Activated CD4-positive, alpha-beta T cell treated with anti-CD3 and anti-CD28 coated beads, Interleukin-2, amount 10 ng/mL, durations not matched to agents 7 days and 5 days (primary cell): ENCODE results near the gene PLCB2. TPM values are rescaled to one million over a fixed set of nuclear protein-coding genes. Genes with fewer than 3 reads are reported as not detected.
A peak's percentile ranks its signal among the peaks of the same experiment; 100 is the strongest.

Experiments used
- CTCF ChIA-PET: fragments of 350-600 bp; sonication (Branson Sonifier 250); formaldehyde crosslinking; loops from one replicate; lab custom pipeline; 2021; ENCODE audit warnings: antibody characterized with exemption; lab: Charles Lee
- POLR2A ChIA-PET: fragments of 350-600 bp; sonication (Branson Sonifier 250); formaldehyde crosslinking; loops from one replicate; lab custom pipeline; 2021; ENCODE audit warnings: antibody characterized with exemption; lab: Charles Lee
- DNase-seq: peaks from one replicate; pipeline ENCODE4 v3.0.0-alpha.2; 2020
- H3K27ac Mint-ChIP-seq: one replicate; pipeline ENCODE4 v1.8.0; 2021; ENCODE audit warnings: mild to moderate bottlenecking, moderate library complexity, mixed read lengths
- H3K27me3 Mint-ChIP-seq: one replicate; pipeline ENCODE4 v1.8.0; 2021; ENCODE audit warnings: mixed read lengths
- H3K36me3 Mint-ChIP-seq: one replicate; pipeline ENCODE4 v1.8.0; 2021; ENCODE audit warnings: low read depth, mixed read lengths
- H3K4me1 Mint-ChIP-seq: one replicate; pipeline ENCODE4 v1.8.0; 2021; ENCODE audit warnings: mixed read lengths
- H3K4me3 Mint-ChIP-seq: one replicate; pipeline ENCODE4 v1.8.0; 2021; ENCODE audit warnings: mild to moderate bottlenecking, moderate library complexity, mixed read lengths
- H3K9me3 Mint-ChIP-seq: one replicate; pipeline ENCODE4 v1.8.0; 2021; ENCODE audit warnings: mixed read lengths
- total RNA-seq, 2 experiments: library from RNA; stranded (reverse); gene quantifications; one replicate each; pipeline ENCODE4 v1.2.3, GENCODE V29; 2021

Gene PLCB2
- total RNA-seq, 2 experiments from 2014 or later = 195 to 196 TPM

DNA sequence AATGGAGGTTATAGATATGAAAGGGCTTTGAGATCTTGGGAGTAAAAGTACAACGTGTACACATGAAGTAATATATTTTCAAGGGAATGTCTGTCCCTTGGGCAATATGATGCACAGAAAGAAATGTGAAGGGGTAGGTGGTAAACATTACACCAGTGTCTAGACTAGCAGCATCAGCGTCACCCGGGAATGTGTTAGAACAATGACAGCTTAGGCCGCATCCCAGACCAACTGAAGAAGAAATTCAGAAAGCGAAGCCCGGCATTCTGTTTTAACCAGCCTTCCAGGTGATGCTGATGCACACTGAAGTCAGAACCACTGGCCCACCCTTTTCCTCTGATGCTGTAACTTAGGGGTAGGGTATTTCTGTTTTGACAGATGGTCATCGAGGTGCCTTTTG, 22.1 kb upstream of the PLCB2 start:
- peaks cover 5% of the 10 kb centered on the region for H3K27me3 Mint-ChIP-seq
- peaks cover 5% of the 10 kb centered on the region for H3K36me3 Mint-ChIP-seq
- no peak overlapping the region for H3K27ac Mint-ChIP-seq
- H3K9me3 Mint-ChIP-seq = no peaks in the 10 kb centered on the region
- DNase-seq = no peak
- H3K4me3 Mint-ChIP-seq = no peak overlapping the region
- ChIA-PET CTCF (interaction anchor here (2.1 to 6.6 kb wide), 2 partner anchors 8 to 13 kb away, joined by 4 to 78 read pairs; partner anchors contain the start of gene CCDC9B), POLR2A (no interaction called here)
- peaks cover 34% of the 10 kb centered on the region for H3K4me1 Mint-ChIP-seq

DNA sequence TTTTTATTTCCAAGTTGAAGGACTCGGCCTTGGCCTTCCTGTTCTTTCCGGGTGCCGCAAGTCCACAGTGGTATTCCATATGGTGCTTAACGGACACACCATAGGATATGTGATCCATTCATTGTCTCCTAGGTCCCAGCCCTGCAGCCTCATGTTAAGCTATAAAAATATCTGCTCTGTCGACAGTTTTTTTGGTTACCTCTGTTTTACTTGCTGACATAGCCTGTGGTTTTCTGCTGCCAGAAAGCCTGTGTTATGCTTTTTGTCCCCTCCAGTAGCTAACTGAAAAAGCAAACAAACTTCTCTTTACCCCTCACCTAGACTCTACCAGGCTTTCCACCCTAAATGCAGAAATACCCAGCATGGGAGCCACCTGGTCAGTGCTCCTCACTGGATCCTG, 21.0 kb upstream of the PLCB2 start:
- H3K9me3 Mint-ChIP-seq = no peaks in the 10 kb centered on the region
- H3K4me1 Mint-ChIP-seq = peaks cover 28% of the 10 kb centered on the region
- H3K36me3 Mint-ChIP-seq = peaks cover 5% of the 10 kb centered on the region
- peaks cover 5% of the 10 kb centered on the region for H3K27me3 Mint-ChIP-seq
- POLR2A ChIA-PET = interaction anchor here (0.6 kb wide), 1 partner anchor 413 kb away, joined by 3 read pairs; no protein-coding TSS in a partner anchor
- CTCF ChIA-PET = interaction anchor here (0.5 to 6.6 kb wide), 12 partner anchors 9 to 226 kb away, joined by 3 to 78 read pairs (median 4); partner anchors contain the start of genes CCDC9B, DISP2 and PLCB2
- no peak overlapping the region for H3K4me3 Mint-ChIP-seq
- DNase-seq = no peak
- H3K27ac Mint-ChIP-seq = no peak overlapping the region

DNA sequence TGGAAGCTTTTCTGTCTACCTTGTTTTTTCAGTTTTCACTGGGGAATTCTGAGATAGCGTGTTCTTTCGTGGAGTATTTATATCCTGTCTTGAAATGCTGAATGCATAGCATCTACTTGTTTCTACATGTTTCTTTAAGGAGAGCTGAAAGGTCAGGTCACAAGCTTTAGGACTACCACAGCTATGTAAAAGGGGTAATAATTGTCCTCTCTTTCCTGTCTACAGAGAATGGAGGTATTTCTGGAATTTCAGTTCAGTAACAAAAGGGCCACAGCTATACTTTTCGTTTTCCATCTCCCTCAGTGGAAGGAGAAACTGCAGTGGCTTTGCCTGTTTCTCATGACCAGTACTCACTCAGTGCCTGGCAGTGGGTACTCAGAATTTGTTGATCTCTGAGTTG, 20.4 kb upstream of the PLCB2 start:
- Mint-ChIP-seq H3K9me3 (no peaks in the 10 kb centered on the region), H3K4me3 (no peak overlapping the region), H3K27me3 (peaks cover 5% of the 10 kb centered on the region), H3K27ac (no peak overlapping the region), H3K36me3 (peaks cover 5% of the 10 kb centered on the region), H3K4me1 (peaks cover 25% of the 10 kb centered on the region)
- no peak for DNase-seq
- CTCF ChIA-PET = interaction anchor here (0.5 to 6.6 kb wide), 13 partner anchors 10 to 226 kb away, joined by 3 to 78 read pairs (median 4); partner anchors contain the start of genes CCDC9B and PLCB2
- POLR2A ChIA-PET = no interaction called here

- H3K9me3 Mint-ChIP-seq = no peaks in the 10 kb centered on the region
- no peak overlapping the region for H3K27ac Mint-ChIP-seq
- H3K27me3 Mint-ChIP-seq = peaks cover 5% of the 10 kb centered on the region
- H3K36me3 Mint-ChIP-seq = peaks cover 5% of the 10 kb centered on the region
- H3K4me1 Mint-ChIP-seq = peaks cover 26% of the 10 kb centered on the region
- H3K4me3 Mint-ChIP-seq = no peak overlapping the region
- CTCF ChIA-PET = interaction anchor here (0.6 to 6.6 kb wide), 10 partner anchors 11 to 279 kb away, joined by 3 to 78 read pairs (median 4); partner anchors contain the start of genes CCDC9B and PLCB2
- POLR2A ChIA-PET = no interaction called here
- no peak for DNase-seq
Measured at GRCh38 chr15:40327457-40327856, 19.7 kb upstream of the PLCB2 start.

DNA sequence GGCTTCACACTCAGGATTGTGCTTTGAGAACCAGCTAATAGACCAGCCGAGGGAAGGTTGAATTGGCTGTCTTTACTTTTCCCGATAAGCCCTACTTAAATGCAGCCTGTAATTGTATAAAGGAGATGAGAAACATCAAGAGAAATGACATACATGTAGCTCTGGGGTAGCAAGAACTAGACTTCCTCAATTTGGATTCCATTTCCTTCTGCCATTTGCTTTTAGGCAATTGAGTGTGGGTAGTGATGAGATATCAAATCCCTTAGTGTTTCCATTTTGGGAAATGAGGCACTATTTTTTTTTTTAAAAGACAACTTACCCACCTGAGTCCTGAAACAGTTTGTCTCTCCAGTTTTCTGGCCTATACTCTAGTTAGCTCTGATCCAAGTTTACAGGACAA, 18.0 kb upstream of the PLCB2 start:
- peaks cover 5% of the 10 kb centered on the region for H3K36me3 Mint-ChIP-seq
- no peak overlapping the region for H3K27ac Mint-ChIP-seq
- peaks cover 5% of the 10 kb centered on the region for H3K27me3 Mint-ChIP-seq
- DNase-seq = no peak
- no peaks in the 10 kb centered on the region for H3K9me3 Mint-ChIP-seq
- no peak overlapping the region for H3K4me3 Mint-ChIP-seq
- CTCF ChIA-PET = interaction anchor here (0.5 to 6.6 kb wide), 10 partner anchors 8 to 313 kb away, joined by 3 to 78 read pairs (median 5); partner anchors contain the start of genes CCDC9B and PLCB2
- peaks cover 36% of the 10 kb centered on the region for H3K4me1 Mint-ChIP-seq
- POLR2A ChIA-PET = no interaction called here

DNA sequence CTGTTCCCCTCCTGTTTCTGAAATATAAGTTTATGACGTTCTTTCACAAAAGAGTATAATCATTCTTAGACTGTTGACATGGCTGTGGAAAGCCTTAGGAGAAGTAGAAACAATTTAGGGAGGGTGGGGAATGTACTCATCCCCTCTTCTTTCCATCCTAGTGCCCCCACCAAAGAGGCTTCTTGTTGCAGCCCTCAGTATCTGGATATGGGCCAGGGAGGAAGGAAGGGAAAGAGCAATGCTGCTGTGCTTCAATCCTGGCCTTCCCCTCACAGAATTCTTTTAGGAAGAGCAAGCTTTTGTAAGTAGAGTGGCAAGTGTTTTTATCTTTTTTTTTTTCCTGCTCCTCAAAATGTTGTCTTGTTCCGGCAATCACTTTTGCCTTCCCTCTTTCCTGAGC, 17.5 kb upstream of the PLCB2 start:
- H3K27me3 Mint-ChIP-seq = peaks cover 6% of the 10 kb centered on the region
- no peak overlapping the region for H3K27ac Mint-ChIP-seq
- POLR2A ChIA-PET = no interaction called here
- no peaks in the 10 kb centered on the region for H3K9me3 Mint-ChIP-seq
- H3K4me1 Mint-ChIP-seq = peaks cover 36% of the 10 kb centered on the region
- CTCF ChIA-PET = interaction anchor here (0.5 to 6.6 kb wide), 8 partner anchors 9 to 313 kb away, joined by 3 to 78 read pairs (median 5); partner anchors contain the start of genes CCDC9B and PLCB2
- DNase-seq = no peak
- peaks cover 5% of the 10 kb centered on the region for H3K36me3 Mint-ChIP-seq
- peak overlapping the region; percentile 70 for H3K4me3 Mint-ChIP-seq

DNA sequence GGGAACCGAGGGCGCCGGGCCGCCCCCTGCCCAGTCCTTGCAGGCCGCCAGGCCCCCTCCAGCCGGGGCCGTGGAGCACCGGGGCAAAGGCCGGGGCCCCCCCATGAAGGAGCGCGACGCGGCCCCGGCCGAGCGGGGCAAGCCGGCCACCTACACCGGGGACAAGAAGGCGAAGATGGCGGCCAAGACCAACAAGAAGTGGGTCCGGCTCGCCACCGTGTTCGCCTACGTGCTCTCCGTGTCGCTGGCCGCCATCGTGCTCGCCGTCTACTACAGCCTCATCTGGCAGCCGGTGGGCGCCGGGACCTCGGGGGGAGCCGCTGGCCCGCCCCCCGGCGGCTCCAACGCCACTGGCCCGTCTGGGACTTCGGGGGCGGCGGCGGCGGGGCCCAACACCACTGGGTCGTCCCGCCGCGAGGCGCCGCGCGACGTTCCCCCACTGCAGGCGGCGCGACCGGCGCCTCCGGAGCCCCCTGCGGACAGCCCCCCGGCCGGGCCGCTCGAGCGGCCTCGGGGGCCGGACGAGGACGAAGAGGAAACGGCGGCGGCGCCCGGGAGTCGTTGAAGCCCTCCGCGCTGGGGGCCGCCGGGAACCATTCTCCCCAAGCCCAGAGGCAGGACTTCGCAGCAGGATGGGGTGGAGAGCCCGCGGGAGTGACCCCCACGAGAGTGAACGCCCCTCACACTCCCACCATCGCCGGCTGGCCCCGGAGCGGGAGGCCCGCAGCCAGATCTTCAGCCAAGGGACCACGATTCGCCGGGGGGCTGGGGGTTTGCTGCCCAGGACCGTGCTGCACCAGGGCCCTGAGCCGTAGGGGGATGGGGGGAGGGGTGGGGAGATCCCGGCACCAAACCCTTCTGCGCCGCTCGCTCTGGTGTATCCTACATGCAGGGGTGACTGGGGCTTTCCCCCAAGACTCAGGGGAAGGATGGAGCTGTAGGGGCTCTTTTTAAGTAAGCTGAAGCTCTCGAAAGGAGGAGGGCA, 16.5 kb upstream of the PLCB2 start:
- Mint-ChIP-seq H3K9me3 (no peaks in the 10 kb centered on the region), H3K27ac (peak overlapping the region; percentile 65), H3K4me1 (peaks cover 36% of the 10 kb centered on the region), H3K27me3 (peaks cover 12% of the 10 kb centered on the region), H3K36me3 (peaks cover 5% of the 10 kb centered on the region), H3K4me3 (peak overlapping the region; percentile 70)
- CTCF ChIA-PET = interaction anchor here (0.6 to 8.2 kb wide), 8 partner anchors 10 to 97 kb away, joined by 3 to 93 read pairs (median 30); partner anchors contain the start of genes CCDC9B and PLCB2
- DNase-seq = peak; percentile 28
- POLR2A ChIA-PET = no interaction called here

DNA sequence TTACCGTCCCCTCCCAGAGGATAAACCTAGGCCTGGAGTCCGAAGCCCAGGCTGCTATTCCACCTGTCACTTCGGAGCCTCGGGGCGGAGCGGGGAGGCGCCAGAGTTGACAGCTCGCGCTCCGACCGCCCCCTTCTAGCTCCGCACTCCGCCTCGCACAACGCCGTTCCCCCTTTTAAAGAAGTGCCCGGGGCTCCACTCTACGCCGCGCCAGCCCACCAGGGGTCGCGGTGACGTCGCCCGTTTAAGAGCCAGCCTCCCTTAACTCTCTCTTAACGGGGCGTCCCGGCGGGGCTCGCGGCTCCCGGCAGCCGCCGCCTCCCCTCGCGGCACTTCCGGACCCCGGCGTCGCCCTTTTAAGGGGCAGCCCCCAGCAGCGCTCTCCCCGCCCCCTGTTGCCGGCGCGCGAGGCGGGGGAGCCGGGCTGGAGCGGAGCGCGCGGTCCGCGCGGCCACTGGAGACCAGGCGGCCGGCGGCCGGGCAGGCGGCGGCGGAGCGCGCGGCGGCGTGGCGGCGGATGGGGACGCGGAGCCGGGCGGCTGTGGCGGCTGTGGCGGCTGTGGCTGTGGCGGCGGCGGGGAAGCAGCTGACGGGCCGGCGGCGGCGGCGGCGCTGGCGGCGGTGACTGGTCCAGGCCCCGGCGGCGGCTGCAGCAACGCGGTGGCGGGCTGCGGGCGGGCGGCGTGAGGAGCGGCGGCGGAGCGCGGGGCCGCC, 15.7 kb upstream of the PLCB2 start, which contains the start of gene INAFM2:
INAFM2 (plus strand) TSS at position 454 of the 714 bp plus-strand sequence. CDS start 364 bp downstream, outside the sequence.
- Mint-ChIP-seq H3K4me1 (peaks cover 29% of the 10 kb centered on the region), H3K36me3 (peaks cover 5% of the 10 kb centered on the region), H3K9me3 (no peaks in the 10 kb centered on the region), H3K27me3 (peaks cover 12% of the 10 kb centered on the region), H3K4me3 (peak within 1 kb of the TSS; percentile 70), H3K27ac (no peak within 1 kb of the TSS)
- ChIA-PET CTCF (interaction anchor here (0.6 to 8.2 kb wide), 8 partner anchors 9 to 561 kb away, joined by 3 to 93 read pairs (median 6); partner anchors contain the start of genes DISP2 and PLCB2), POLR2A (interaction anchor here (0.6 to 1.0 kb wide), 4 partner anchors 11 to 266 kb away, joined by 3 to 6 read pairs (median 4); partner anchors contain the start of gene RPUSD2)
- DNase-seq = peak; percentile 90

- peaks cover 12% of the 10 kb centered on the region for H3K27me3 Mint-ChIP-seq
- H3K4me1 Mint-ChIP-seq = peaks cover 28% of the 10 kb centered on the region
Measured at GRCh38 chr15:40322531-40323238, 14.9 kb upstream of the PLCB2 start.

DNA sequence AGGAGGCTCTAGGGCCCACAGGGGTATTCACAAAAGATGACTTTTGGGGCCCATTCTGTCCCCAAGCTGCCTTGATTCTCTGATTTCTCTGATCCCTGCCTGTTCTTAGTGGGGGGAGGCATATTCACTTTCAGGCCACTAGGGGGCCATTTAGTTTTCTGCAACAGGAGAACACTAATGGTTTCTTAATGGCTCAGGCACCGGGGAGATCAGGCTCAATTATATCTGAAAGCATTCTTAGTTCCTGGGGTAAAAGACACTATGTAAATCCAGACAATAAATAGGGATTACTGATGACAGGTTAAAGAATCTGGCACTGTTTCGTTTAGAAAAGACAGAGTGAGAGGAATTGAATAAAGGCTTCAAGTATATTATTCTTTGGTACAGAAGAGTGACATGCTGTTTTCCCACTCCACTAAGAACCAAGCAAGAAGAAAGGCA, 13.2 kb upstream of the PLCB2 start:
- CTCF ChIA-PET = interaction anchor here (0.8 to 8.2 kb wide), 8 partner anchors 8 to 101 kb away, joined by 3 to 93 read pairs (median 4); partner anchors contain the start of gene PLCB2
- DNase-seq = peak; percentile 73
- peaks cover 26% of the 10 kb centered on the region for H3K4me1 Mint-ChIP-seq
- H3K27me3 Mint-ChIP-seq = peaks cover 23% of the 10 kb centered on the region
- no peak overlapping the region for H3K4me3 Mint-ChIP-seq
- POLR2A ChIA-PET = no interaction called here
- no peak overlapping the region for H3K27ac Mint-ChIP-seq
- peaks cover 3% of the 10 kb centered on the region for H3K36me3 Mint-ChIP-seq
- H3K9me3 Mint-ChIP-seq = no peaks in the 10 kb centered on the region

More at GRCh38 chr15:40322531-40323238, 14.9 kb upstream of the PLCB2 start:
- ChIA-PET POLR2A (interaction anchor here (0.6 to 1.0 kb wide), 4 partner anchors 11 to 267 kb away, joined by 3 to 6 read pairs (median 4); partner anchors contain the start of gene RPUSD2), CTCF (interaction anchor here (0.6 to 8.2 kb wide), 9 partner anchors 9 to 562 kb away, joined by 3 to 93 read pairs (median 5); partner anchors contain the start of genes DISP2 and PLCB2)
- H3K9me3 Mint-ChIP-seq = no peaks in the 10 kb centered on the region
- peak overlapping the region; percentile 70 for H3K4me3 Mint-ChIP-seq
- no peak overlapping the region for H3K27ac Mint-ChIP-seq
- no peak for DNase-seq
- peaks cover 5% of the 10 kb centered on the region for H3K36me3 Mint-ChIP-seq

- Mint-ChIP-seq H3K36me3 (peaks cover 3% of the 10 kb centered on the region), H3K4me3 (no peak overlapping the region), H3K27ac (no peak overlapping the region), H3K9me3 (no peaks in the 10 kb centered on the region), H3K4me1 (peaks cover 26% of the 10 kb centered on the region), H3K27me3 (peaks cover 22% of the 10 kb centered on the region)
- CTCF ChIA-PET = interaction anchor here (0.7 to 8.2 kb wide), 6 partner anchors 9 to 101 kb away, joined by 3 to 93 read pairs (median 6); partner anchors contain the start of genes CCDC9B and PLCB2
- POLR2A ChIA-PET = no interaction called here
- no peak for DNase-seq
Measured at GRCh38 chr15:40320409-40320808, 12.7 kb upstream of the PLCB2 start.
